PFSK-1 (cell line): Measurements from ENCODE around the gene CSNK2B.

Experiments
- POLR2AphosphoS5 ChIP-seq: IDR thresholded peaks from 2 replicates; pipeline ENCODE4 v1.6.1; 2012; ENCODE audit warnings: low read depth, mild to moderate bottlenecking, control low read depth, low read length, moderate library complexity
- REST ChIP-seq, 2 experiments: IDR thresholded peaks; 2 replicates each; pipeline versions ENCODE4 v1.6.1 to v1.8.0; 2011 to 2012; ENCODE audit warnings: low read depth in 2 of 2, low read length in 2 of 2, control low read depth in 1 of 2, inconsistent platforms in 1 of 2, mild to moderate bottlenecking in 1 of 2, moderate library complexity in 1 of 2; ENCODE audit not compliant: insufficient read depth in 1 of 2
- SIN3A ChIP-seq: IDR thresholded peaks from 2 replicates; pipeline ENCODE4 v1.6.1; 2012; ENCODE audit warnings: mild to moderate bottlenecking, low read length, moderate library complexity, borderline replicate concordance; ENCODE audit not compliant: insufficient read depth

GRCh38 chr6:31660381-31661261 lies 5.3 kb upstream of the CSNK2B start, which contains the start of gene C6orf47:
- TF ChIP-seq SIN3A, result peak; percentile 62; the same call in 1 of the 2 replicates
- peak; percentile 45 to 50; a peak in 1 of 4 replicates for TF ChIP-seq REST (IDR thresholded peaks at IDR 0.05; ENCODE audit: insufficient read depth in 1 of 2, low read depth in 2 of 2, low read length in 2 of 2)
- TF ChIP-seq POLR2AphosphoS5, result peak; percentile 95
